ENCODE data around the gene SRGAP2B. TPM values are rescaled to one million over a fixed set of nuclear protein-coding genes. Genes with fewer than 3 reads are reported as not detected.
"Not testable (repeated sequence)": the region's sequence is repeated elsewhere in the genome, so short reads cannot be mapped to it uniquely, and the experiment has no call there.

The SRGAP2B gene
- total and polyA plus RNA-seq, 2 of the 8 experiments (the other 6 are each of a cell fraction or from before 2014, with no cell fraction given), result 4.9 to 39.5 TPM

DNA sequence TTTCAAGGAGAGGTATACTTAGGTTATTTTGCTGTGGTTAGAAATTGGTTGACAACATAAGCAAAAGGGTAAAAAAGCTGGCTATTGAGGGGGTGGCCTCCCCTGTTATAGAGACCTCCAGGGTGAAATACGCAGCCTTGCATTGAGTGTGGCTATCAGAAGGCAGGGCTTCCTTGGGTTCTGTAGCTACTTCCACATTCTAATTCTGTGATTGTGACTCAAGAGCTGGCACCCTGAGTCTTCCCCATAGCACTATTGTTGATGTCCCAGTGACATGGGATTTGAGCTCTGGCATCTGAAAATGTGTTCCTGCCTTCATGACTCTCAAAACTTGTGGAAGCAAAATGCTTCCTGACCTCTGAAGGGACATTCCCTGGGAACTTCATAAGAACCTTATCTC, 39.3 kb upstream of the SRGAP2B start:
- H3K14ac ChIP-seq (ENCODE audit: insufficient read length); H3K27me3 ChIP-seq (replicated peaks in 1 of 4; ENCODE audit: control insufficient read depth in 3 of 4, extremely low read depth in 1 of 4, insufficient read depth in 3 of 4, low read length in 3 of 4); H3K79me1 ChIP-seq (ENCODE audit: low read depth, low read length); H4K91ac ChIP-seq (replicated peaks; ENCODE audit: insufficient read length, low read length); H3K18ac ChIP-seq (ENCODE audit: extremely low read depth, low read length); H3K4me2 ChIP-seq (ENCODE audit: insufficient read depth in 1 of 2, low read depth in 2 of 2, low read length in 2 of 2); H3K4ac ChIP-seq (replicated peaks; ENCODE audit: insufficient read length, low read depth, low read length); H2AK5ac ChIP-seq (ENCODE audit: low read depth, low read length); H3K27ac ChIP-seq (ENCODE audit: low read depth, low read length); POLR2A ChIA-PET (ENCODE audit: partially characterized antibody); H2AFZ ChIP-seq (ENCODE audit: low read length); H4K8ac ChIP-seq (ENCODE audit: extremely low read depth, insufficient read depth, low read length); H3K23me2 ChIP-seq (ENCODE audit: low read depth, low read length); H3K79me2 ChIP-seq (ENCODE audit: control insufficient read depth in 1 of 2, insufficient read depth in 2 of 2, low read length in 2 of 2); H3K23ac ChIP-seq (ENCODE audit: insufficient read length); CTCF ChIA-PET (ENCODE audit: partially characterized antibody); H3K4me1 ChIP-seq (replicated peaks in 1 of 4; ENCODE audit: control insufficient read depth in 3 of 4, insufficient read depth in 4 of 4, low read length in 3 of 4); H3K9ac ChIP-seq (replicated peaks in 1 of 4; ENCODE audit: extremely low read depth in 1 of 4, low read depth in 3 of 4, low read length in 3 of 4); H3K4me3 ChIP-seq (ENCODE audit: extremely low read depth in 1 of 4, insufficient read depth in 2 of 4, low read depth in 3 of 4, low read length in 4 of 4); H2BK120ac ChIP-seq (replicated peaks; ENCODE audit: low read depth, low read length); DNase-seq (ENCODE audit: low read depth in 1 of 2, low spot score in 2 of 2); H3K9me3 ChIP-seq (ENCODE audit: insufficient read depth in 2 of 2, low read depth in 1 of 2, low read length in 1 of 2); H2BK12ac ChIP-seq (ENCODE audit: low read depth, low read length); H4K20me1 ChIP-seq (replicated peaks in 1 of 2; ENCODE audit: control insufficient read depth in 1 of 2, insufficient read depth in 2 of 2, low read length in 2 of 2); H2BK15ac ChIP-seq (ENCODE audit: low read length); H4K5ac ChIP-seq (ENCODE audit: insufficient read length, low read depth, low read length); H3K36me3 ChIP-seq (ENCODE audit: control insufficient read depth in 2 of 4, insufficient read depth in 4 of 4, low read length in 3 of 4); H2BK5ac ChIP-seq (ENCODE audit: low read depth, low read length); H2BK20ac ChIP-seq (ENCODE audit: low read length); FAIRE-seq; H3K56ac ChIP-seq (replicated peaks; ENCODE audit: insufficient read length, low read depth, low read length): not testable (repeated sequence)
- WGBS, 2 experiments (ENCODE audit: extremely low coverage in 1 of 2, insufficient coverage in 1 of 2, insufficient read length in 1 of 2, insufficient replicate concordance in 2 of 2, low coverage in 1 of 2, low lambda C conversion rate in 2 of 2, missing lambda C conversion rate in 1 of 2), result no CpG with 5 or more reads among the region's 1 CpG
